ENCODE measurements around the gene LGI4.
"Not testable (repeated sequence)": the region's sequence is repeated elsewhere in the genome, so short reads cannot be mapped to it uniquely, and the experiment has no call there.

The LGI4 gene

DNA sequence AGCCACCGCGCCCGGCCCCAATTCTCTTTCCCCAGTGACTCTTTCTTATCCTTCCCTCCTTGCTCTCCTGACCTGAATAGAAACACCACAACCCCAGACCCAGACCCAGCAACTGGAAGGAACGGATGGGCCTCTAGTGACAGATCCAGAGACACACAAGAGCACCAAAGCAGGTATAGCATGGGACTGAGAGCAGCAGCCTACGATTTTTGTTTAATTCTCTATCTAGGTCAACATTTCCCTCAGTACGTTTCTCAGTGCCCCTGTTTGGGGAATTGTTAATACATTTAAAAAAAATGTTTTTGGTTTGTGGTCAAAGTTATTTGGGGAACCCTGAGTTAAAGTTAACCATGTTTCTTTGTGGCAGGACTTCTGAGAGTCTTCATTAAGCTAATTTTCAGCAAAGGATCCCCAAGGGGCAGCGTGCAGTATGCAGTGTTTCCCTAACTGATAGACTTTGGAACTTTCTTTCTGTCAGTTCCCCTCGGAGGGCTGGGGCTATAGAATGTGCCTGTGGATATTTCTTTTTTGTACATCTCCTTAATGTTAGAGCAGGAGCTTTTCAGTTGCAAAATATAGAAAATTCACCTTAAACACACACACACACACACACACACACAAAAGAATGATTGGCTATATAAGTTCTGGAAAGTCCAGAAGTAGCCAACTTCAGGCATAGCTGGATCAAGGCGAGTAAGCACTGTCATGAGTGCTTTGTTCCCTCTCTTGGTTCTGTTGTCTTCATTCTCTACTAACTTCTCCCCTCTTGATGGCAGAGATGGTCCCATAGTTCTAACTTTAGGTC lies 26.0 kb upstream of the LGI4 start:
- no peak for DNase-seq (ENCODE audit: low spot score)

DNA sequence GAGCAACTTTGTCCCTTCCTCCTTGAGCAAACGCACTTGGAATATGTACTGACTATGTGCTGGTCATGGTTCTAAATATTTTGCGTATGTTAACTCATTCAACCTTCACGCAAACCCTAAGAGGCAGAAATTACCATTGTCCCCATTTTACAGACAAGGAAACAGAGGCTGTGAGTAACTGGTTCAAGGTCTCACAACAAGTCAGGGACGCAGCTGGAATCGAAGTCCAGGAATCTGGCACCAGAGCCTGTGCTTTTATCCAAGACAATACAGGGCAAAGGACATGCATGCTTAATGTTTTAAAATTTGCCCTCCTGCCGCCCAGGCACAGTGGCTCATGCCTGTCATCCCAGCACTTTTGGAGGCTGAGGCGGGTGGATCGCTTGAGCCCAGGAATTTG lies 24.7 kb upstream of the LGI4 start:
- DNase-seq (ENCODE audit: low spot score), result no peak

DNA sequence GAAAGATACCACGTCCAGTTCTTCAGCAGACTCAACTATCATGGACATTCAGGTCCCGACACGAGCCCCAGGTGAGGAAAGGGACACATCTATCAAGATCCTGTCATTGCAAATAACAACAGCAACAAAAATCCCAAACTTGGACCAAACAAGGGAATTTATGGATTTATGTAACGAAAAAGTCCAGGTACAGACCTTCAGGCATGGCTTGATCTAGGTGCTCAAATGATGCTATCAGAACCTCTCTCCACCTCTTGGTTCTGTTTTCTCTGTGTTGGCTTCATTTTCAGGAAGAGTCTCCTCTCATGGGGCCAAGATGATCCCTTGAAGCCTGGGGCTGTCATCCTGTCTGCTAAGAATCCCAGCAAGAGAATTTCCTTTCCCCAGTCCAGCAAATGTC lies 22.6 kb upstream of the LGI4 start:
- no peak for DNase-seq (ENCODE audit: low spot score)

DNA sequence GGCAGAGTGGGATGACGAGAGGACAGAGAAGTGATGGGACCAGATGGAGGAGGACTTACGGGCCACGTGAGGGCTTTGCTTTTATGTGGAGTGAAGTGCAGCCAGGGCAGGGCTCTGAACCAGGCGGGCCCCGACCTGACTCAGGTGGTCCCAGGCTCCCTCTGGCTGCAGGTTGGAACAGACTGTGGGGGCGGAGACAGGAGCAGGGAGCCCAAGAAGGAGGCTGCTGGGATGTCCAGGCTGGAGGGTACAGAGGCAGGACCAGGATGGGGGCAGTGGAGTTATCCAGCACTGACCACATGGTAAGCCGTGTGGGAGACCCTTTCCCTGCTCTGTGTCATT lies 21.8 kb upstream of the LGI4 start:
- no peak for DNase-seq (ENCODE audit: low spot score)

DNA sequence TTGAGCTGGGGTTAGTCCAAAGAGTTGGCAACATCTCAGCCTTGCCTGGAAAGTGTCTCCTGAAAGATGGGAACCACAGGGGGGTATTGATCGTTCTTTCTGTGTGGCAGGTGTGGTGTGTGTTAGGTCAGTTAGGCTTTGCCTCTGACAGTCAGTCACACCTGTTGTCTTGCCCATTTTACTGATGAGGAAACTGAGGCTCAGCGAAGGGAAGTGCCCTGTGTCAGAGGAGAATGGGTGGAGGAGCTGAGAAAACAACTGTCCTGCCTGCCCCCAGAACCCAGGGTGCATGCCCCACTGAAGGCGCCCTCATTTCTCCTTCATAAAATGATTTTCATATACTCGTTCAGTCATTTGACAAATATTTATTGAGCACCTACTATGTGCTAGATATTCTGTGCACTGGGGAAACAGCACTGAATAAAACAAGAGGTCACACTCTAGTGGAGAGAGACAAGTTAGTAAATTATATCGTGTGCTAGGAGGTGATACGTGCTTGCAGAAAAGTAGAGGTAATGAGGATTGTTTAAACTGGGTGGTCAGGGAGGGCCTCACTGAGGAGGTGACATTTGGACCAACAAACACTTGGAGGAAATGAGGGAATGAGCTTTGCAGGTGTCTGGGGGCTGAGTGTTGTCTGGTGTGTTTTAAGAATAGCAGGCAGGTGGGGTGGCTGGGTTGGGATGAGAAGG lies 21.3 kb upstream of the LGI4 start:
- no peak for DNase-seq (ENCODE audit: low spot score)

DNA sequence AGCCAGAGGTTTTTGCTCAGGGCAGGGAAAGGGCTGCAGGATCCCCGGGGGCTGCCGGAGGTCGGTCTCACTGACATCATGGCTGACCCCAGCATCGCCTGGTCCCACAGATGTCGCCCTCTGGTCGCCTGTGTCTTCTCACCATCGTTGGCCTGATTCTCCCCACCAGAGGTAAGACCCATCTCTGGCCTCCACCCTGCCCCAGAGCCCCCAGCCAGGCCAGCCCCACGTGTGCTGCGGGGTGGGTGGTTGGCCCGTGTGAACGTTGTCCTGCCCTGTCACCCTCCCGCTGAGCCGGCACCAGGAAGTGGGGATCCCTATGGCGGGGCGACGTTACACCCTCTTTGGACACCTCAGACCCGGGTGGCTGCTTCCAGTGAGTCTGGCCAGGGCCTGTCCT lies 20.6 kb upstream of the LGI4 start:
- DNase-seq (ENCODE audit: low spot score), result no peak

DNA sequence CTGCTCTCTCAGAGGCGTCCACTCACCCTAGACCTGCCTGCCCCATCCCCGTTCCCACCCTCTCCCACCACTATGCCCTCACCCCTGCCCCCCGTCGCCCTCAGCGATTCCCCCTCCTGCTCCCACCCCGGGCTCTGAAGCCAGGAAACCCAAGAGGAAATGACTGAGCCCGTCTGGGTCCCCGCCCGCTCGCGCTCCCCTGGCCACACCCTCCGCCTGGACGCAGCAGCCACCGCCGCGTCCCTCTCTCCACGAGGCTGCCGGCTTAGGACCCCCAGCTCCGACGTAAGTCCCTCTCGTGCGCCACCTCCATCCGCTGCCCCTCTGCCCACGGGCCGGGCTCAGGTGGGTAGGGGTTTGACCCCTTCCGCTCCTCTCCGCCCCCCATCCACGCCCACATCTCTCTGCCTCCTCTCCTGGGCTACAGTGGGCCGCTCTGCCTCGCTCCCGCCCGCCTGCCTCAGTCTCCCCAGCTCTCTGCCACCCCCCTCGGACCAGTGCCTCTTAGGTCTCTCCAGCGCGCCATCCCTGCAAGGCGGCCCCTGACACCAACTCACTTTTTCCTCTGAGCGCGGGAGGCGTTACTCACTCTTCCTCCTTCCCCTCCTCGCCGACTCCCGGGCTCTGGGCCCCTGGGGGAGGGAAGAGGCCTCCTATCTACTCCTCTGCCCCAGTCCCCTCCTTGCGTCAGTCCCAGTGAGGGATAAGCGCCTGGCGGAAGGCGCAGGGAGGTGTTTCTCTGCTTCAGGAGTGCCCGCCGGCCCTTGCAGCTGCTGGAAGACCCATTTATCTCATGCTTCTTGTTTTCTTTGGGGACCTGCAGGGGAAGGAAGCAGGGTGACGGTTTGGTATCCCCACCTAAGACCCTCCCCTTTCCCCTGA lies 19.9 kb upstream of the LGI4 start, which contains the start of gene FXYD5:
FXYD5 (plus strand) TSS at position 211 of the 882 bp plus-strand sequence. CDS start 816 bp downstream, outside the sequence.
- DNase-seq (ENCODE audit: low spot score), result no peak

DNA sequence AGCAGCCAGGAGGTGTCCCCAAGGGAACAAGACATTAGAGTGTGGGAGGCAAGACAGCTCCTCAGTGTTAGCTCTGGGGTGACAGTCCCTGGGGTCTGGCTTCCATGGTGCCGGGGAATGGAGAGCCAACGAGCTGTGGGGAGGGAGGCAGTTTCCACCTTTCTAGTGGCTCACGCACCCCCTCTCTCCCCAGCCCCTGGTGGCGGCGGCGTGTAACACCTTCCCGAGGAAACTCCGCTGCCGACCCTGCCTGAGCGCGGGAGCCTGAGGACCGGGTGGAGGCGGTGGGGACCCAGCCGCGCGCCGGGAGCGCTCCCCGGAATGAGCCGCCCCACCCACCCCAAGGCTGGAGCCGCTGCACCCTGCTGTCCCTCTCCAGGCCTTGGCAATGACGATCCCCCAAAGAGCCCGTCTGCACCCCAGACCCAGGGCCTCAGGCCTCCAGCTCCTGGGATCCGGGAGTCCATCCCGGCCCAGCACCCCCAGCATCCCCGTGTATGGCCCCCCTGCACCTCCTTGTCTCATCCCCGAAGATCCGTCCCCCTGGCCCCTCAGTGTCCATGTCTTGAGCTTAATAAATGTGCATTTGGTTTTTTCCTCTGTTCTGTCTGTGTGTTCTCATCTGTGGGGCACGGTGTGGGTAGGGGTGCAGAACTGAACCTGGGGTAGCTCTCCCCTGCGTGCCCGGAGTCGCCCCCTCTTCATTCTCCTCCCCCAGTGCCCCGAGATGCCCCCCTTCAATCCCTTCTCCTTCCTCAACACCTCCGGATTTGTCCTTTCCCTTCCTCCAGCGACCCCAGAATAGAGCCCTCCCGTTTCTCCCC lies 19.1 kb upstream of the LGI4 start:
- DNase-seq (ENCODE audit: low spot score), result no peak

DNA sequence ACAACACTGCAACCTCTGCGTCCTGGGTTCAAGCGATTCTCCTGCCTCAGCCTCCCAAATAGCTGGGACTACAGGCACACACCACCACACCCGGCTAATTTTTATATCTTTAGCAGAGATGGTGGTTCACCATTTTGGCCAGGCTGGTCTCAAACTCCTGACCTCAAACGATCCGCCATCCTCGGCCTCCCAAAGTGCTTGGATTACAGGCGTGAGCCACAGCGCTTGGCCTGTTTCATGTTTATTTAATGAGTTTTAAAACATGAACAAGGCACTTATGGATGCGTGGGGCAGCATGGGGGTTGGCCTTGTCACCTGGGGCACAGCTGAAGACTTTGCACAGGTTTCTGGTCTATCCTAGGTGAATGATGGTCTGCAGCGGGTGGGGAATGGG lies 18.3 kb upstream of the LGI4 start:
- DNase-seq (ENCODE audit: low spot score), result not testable (repeated sequence)

DNA sequence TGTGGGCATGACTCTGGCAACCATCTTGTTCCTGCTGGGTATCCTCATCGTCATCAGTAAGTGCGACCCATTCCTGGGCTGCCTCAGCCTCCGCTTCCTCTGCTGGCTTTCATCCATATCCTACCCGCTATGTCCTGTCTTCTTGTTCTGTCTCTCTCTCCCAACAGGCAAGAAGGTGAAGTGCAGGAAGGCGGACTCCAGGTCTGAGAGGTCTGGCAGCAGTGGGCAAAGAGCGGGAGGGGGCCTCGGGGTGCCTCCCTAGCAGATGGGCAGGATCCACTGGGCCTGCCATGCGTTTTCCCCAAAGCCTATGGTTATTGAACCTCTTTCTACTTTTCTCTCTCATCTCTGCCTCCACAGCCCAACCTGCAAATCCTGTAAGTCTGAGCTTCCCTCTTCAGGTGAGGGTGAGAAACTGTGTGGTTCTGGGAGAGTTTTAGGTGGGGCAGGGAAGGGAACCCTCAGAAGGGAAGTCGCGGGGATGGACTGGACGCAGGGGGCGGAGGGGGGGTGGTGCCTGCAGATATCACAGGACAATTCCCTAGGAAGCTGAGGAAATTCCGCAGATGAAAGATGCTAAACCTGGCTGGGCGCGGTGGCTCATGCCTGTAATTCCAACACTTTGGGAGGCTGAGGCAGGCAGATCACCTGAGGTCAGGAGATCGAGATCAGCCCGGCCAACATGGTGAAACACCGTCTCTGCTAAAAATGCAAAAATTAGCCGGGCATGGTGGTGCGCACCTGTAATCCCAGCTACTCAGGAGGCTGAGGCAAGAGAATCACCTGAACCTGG lies 16.6 kb upstream of the LGI4 start:
- DNase-seq (ENCODE audit: low spot score), result no peak

DNA sequence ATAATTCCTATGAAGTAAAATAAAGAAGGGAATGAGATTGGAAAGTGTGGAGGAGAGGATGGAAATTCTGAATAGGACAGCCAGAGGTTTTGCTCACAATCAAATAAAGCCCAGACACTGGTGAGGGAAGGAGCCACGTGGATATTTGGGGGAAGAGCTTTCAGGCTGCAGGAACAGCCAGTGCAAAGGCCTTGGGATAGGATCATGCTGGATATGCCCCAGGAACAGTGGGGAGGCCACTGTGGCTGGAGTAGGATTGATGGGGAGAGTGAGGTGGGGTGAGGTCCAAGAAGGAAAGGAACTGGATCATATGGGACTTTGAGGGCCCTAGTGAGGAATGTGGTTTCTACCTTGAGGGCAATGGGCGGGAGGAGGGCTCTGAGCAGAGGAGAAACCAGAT lies 15.6 kb upstream of the LGI4 start:
- no peak for DNase-seq (ENCODE audit: low spot score)

DNA sequence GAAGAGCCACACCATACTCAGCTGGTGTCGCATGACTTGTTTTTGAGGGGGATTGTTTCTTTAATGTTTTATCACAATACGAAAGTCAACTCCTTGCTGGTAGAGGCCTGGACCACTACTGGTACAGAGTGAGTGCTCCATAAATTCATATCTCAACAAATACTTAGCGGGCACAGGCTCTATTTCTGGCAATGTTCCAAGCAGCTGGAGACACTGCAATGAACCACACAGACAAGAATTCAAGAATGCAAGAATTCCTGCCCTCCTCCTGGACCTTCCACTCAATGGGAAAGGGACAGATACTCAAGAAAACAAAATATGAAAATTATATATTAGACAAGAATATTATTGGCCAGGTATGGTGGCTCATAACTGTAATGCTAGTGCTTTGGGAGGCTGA lies 14.6 kb upstream of the LGI4 start:
- no peak for DNase-seq (ENCODE audit: low spot score)

DNA sequence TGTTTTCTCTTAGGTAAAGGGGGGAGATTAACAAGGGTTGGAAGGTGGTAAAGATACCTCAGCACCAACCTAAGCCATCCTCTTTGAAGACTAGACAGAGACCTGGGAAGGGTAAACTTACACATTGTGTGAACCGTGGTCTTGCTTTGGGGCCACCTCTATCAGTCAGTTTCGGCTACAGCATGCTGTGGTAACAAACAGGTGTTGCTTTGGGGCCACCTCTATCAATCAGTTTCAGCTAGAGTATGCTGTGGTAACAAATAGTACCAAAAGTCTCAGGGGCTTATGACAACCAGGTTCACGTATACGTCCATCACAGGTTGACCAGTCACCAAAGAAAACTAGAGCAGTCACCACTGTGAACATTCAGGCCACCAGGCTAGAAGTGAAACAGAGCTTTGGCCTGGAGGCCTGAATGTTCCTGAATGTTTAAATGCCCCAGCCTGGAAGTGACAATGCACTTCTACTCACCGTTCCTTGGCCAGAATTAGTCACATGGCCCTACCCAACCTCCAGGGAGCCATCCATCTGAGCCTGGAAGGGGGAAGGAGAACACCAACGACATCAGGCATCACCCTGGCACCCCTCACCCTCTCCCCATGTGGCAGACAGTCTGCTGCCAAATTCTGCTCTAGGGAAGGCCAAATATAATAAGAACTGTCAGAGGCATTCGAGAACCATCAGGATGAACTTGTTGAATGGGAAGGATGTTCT lies 12.0 kb upstream of the LGI4 start:
- DNase-seq (ENCODE audit: low spot score), result no peak

DNA sequence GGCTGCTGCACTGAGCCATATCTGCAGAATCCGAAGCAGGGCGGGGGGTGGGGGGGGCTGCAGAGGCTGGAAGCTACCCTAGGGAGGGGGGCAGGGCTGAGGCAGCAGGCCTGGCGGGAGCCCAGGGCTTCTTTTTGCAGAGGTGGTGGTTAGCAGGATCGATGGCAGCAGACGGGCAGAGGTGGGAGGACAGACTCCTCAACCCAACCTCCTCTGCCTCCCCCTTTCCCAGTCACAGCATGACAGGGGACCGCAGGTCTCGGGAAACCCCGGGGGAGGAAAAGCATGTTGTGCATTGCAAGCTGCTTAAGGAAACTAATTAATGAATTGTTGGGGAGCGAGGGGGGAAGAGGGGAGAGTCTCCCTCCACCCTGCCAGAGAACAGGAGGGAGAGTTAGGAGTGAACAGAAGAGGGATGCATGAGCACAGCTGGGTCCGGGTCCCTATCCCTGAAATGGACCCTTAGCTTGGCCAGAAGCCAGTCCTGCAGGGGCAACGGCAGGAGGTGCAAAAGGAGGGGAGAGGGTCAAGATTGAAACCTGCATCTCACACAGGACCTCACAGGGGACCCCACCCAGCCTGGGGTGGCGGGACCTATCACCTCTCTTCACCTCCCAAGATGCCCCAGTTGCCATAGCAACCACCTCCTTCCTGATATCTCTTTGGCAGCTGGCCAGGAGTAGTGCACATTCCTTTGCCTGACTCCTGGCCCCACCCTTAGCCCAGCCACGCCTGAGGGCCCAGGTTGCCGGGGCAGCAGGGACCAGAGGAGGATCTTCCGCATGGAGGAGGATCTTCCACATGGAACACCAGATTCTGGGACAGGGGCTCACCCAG lies 10.0 kb upstream of the LGI4 start:
- no peak for DNase-seq (ENCODE audit: low spot score)

DNA sequence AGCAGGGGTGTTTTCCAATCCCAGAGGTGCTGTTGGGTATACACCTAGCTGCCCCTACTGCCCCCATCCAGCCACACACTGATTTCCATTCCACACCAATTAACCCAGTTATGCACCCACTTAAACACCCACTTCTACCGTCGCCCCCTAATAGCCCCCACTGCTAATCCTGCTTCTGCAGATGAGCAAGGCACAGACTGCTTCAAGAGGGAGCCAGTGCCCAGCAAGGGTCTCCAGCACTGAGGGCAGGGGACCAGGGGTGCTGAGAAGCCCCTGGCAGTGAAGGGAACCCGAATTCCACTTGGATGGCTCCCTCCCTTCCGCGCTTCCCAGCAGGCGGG lies 9.4 kb upstream of the LGI4 start:
- DNase-seq (ENCODE audit: low spot score), result no peak

DNA sequence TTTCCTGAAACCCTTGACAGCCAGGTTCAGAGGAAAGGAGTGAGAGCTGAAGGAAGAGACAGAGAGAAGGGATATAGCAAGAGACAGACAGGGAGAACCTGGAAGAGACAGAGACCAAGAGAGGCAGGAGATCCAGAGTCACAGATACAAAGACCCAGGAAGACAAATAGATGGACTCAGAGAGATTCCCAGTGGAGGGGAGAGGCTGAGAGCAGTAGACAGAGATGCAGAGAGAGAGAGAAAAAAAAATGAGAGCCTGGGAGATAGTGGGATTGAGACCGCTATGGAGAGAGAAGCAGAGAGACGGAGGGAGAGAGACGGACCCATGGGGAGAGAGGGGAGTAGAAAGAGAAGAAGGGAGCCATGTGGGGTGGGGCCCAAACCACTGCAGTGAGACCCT lies 9.0 kb upstream of the LGI4 start:
- no peak for DNase-seq (ENCODE audit: low spot score)

DNA sequence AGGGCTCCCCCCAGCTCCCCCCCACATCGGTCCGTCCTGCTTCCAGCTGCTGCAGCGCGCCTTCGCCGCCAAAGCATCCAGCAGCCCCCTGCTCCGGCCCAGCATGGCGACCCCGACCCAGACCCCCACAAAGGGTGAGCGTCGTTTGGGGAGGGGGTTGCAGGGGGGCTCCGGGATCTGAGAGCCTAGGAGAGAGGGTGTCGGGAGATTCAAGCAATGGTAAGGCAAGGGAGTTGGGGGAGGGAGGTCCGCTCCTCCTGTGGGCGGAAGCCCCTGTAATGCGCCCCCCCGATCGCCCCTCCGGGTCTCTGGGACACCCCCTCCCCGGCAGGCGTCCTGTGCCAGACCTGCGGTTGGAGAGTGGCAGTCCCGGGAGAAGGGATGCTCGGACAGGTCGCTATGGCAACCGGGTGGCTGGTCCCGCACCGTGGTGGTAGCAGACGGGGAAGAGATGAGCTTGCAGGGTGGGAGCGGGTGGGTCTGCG lies 8.4 kb upstream of the LGI4 start, which contains the start of gene FXYD7:
FXYD7 (plus strand) TSS at position 25 of the 485 bp plus-strand sequence; CDS start at position 104, 79 bp downstream.
- no peak for DNase-seq (ENCODE audit: low spot score)

DNA sequence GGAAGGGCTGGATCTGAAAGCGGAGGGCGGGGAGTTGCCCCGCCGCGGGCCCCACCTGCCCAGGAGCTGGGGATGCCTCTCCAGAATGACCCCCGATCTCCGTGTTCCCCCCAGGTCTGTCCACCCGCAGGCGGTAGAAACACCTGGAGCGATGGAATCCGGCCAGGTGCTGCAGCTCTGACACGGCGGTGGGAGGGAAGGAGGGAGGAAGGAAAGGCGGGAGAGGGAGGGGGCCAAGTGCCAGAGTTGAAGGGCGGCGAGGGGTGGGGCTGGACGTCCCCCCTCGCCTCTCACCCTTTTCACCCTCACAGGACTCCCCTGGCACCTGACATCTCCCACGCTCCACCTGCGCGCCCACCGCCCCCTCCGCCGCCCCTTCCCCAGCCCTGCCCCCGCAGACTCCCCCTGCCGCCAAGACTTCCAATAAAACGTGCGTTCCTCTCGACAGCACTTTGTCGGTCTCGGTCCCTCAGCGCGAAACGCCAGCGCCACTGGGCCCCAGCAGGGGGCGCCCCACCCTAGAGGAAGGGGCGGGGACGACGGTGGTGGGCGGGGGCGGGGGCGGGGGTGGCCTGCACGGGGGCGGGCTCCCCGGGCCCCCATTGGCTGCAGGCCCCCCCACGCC lies 7.9 kb upstream of the LGI4 start:
- no peak for DNase-seq (ENCODE audit: low spot score)
